Central memory CD8-positive, alpha-beta T cell (primary cell): ENCODE measurements around the gene SLC29A1.

Source experiments
- ATAC-seq: fragments of 150-1000 bp; cut with Tn5 transposase; replicated peaks from 2 replicates; pipeline ENCODE4 v1.10.0; 2022; ENCODE audit warnings: mild to moderate bottlenecking, moderate FRiP score, moderate number of reproducible peaks; ENCODE audit not compliant: poor library complexity, severe bottlenecking; ENCODE audit errors: extremely low read depth
- DNase-seq, 2 donors: peaks; one replicate each; pipeline ENCODE4 v3.0.0; 2021; ENCODE audit warnings: low spot score in 2 of 2
- H3K27ac Mint-ChIP-seq: one replicate; pipeline ENCODE4 v1.8.0; 2022; ENCODE audit warnings: low read depth, mild to moderate bottlenecking, moderate library complexity, mixed read lengths
- H3K27me3 Mint-ChIP-seq: one replicate; pipeline ENCODE4 v1.8.0; 2022; ENCODE audit warnings: mixed read lengths
- H3K36me3 Mint-ChIP-seq: one replicate; pipeline ENCODE4 v1.8.0; 2022; ENCODE audit warnings: mild to moderate bottlenecking, moderate library complexity, mixed read lengths; ENCODE audit not compliant: insufficient read depth
- H3K4me1 Mint-ChIP-seq: one replicate; pipeline ENCODE4 v1.8.0; 2022; ENCODE audit warnings: mixed read lengths
- H3K4me3 Mint-ChIP-seq: one replicate; pipeline ENCODE4 v1.8.0; 2022; ENCODE audit warnings: mild to moderate bottlenecking, moderate library complexity, mixed read lengths
- H3K9me3 Mint-ChIP-seq: one replicate; pipeline ENCODE4 v1.8.0; 2022; ENCODE audit warnings: mixed read lengths

The SLC29A1 gene

GRCh38 chr6:44258325-44258863, 35.0 kb downstream of the SLC29A1 start:
- Mint-ChIP-seq H3K4me1 (peaks cover 65% of the 10 kb centered on the region), H3K4me3 (peak overlapping the region; percentile 85), H3K27ac (peak overlapping the region; percentile 64), H3K27me3 (no peaks in the 10 kb centered on the region), H3K36me3 (peaks cover 57% of the 10 kb centered on the region), H3K9me3 (no peaks in the 10 kb centered on the region)
- no peak for DNase-seq
- no peak for ATAC-seq

- Mint-ChIP-seq H3K9me3 (no peaks in the 10 kb centered on the region), H3K4me3 (peak overlapping the region; percentile 85), H3K4me1 (peaks cover 65% of the 10 kb centered on the region), H3K36me3 (peaks cover 54% of the 10 kb centered on the region), H3K27ac (peak overlapping the region; percentile 64), H3K27me3 (no peaks in the 10 kb centered on the region)
- no peak for DNase-seq
- no peak for ATAC-seq
Measured at GRCh38 chr6:44258921-44259320, 35.5 kb downstream of the SLC29A1 start.

GRCh38 chr6:44260011-44260410, 36.6 kb downstream of the SLC29A1 start:
- Mint-ChIP-seq H3K4me3 (no peak overlapping the region), H3K9me3 (no peaks in the 10 kb centered on the region), H3K4me1 (peaks cover 65% of the 10 kb centered on the region), H3K27me3 (no peaks in the 10 kb centered on the region), H3K27ac (no peak overlapping the region), H3K36me3 (peaks cover 50% of the 10 kb centered on the region)
- DNase-seq = no peak
- no peak for ATAC-seq

DNA sequence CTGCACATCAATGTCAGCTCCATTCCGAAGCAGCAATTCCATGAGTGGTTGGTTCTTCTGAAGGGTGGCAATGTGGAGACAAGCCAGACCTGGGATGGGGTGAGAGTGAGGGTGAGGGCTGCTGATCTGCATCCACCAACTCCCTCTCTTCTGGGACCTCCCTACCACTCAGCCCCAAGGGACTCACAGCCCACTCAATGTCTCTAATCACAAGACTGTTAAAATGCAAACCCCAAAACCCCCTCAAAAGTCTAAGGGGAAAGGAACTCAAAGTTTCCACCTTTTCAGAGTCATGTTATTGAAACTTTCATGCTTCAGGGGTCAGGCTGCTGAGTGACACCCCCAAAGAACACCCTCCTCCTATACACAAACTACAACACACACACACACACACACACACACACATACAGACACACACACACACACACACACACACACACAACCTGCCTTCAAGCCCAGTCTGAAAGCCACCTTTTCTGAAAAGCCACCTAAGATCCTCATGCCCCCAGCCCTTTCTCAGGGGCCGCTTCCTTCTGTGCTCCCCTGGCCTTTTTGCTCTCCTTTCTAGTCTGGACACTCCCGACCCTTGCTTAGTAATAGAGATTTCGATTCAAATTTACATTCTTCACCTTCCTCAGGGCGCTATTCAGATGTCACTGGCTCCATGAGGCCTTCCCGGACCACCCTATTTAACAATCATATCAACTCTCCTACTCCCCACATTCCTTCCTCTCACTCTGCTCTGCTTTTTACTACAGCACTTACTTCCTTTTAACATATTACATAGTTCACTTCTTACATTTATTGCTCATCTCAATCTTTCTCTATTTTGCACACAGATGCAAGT, 37.3 kb downstream of the SLC29A1 start:
- no peaks in the 10 kb centered on the region for H3K27me3 Mint-ChIP-seq
- H3K4me1 Mint-ChIP-seq = peaks cover 59% of the 10 kb centered on the region

DNA sequence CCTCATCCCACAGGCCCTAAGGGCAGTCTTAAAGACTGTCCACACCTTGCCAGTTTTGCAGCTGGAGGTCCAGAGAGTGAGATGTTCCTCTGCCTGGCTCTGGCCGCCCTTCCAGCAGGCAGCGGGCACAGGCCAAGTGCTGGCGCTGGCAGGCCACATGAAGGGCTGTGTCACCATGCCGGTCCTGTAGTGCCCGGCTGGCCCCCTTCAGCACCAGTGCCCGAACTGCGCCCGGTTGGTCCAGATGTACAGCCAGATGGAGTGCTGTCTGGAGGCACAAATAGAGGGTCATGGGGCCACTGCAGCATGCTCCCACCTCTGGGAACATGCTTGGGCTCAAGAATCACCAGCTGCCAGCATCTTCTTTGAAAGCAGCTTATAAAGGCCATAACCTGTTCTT, 38.2 kb downstream of the SLC29A1 start:
- H3K36me3 Mint-ChIP-seq = peaks cover 37% of the 10 kb centered on the region
- H3K27ac Mint-ChIP-seq = peak overlapping the region; percentile 4
- no peak overlapping the region for H3K4me3 Mint-ChIP-seq
- peaks cover 49% of the 10 kb centered on the region for H3K4me1 Mint-ChIP-seq
- no peaks in the 10 kb centered on the region for H3K9me3 Mint-ChIP-seq
- no peak for ATAC-seq
- no peak for DNase-seq
- no peaks in the 10 kb centered on the region for H3K27me3 Mint-ChIP-seq

More for the DNA sequence above, 37.3 kb downstream of the SLC29A1 start:
- H3K27ac Mint-ChIP-seq = peak overlapping the region; percentile 4
- H3K4me3 Mint-ChIP-seq = no peak overlapping the region
- ATAC-seq = no peak
- H3K9me3 Mint-ChIP-seq = no peaks in the 10 kb centered on the region
- peaks cover 43% of the 10 kb centered on the region for H3K36me3 Mint-ChIP-seq
- no peak for DNase-seq

DNA sequence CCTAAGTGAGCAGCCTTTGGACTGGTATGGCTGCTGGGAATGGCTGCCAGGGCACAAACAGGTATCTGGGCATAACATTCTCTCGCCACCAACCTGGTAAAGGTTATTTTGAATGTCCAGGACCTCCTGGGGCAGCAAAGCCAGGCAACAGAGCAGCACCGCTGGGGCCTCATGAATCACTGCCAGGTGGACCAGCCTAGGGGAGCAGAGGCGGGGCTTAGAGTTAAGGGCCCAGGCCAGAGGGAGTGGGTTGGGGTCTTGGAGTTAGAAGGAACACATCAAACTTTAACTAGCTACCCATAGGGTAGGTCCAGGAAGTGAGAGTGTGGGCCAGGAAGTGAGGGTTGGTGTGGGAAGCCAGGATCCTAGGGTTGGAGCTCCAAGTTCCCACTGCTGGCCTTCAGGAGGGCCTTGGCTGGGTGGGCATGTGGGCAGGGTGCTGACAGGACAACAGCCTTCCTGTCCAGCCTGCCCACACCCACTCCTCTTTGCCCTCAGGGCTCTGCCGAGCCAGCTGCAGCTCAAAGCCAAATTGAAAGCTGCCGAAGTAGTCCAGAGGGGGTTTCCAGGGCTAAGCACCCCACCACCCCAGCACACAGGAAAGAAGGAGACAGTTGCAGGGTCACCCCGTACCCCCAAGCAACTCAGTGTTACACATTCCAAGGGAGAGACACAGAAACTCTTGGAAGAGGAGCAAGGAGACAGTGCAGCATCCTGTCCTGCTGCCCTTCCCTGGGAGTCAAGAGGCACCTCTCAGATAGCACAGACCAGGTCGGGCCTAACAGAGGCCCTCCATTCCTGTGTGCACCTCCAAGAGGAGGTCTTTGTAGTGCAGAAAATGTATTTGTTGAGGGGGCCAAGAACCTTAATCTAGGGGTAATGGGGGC, 39.3 kb downstream of the SLC29A1 start:
- no peak for ATAC-seq
- Mint-ChIP-seq H3K9me3 (no peaks in the 10 kb centered on the region), H3K4me1 (peaks cover 45% of the 10 kb centered on the region)

GRCh38 chr6:44263354-44264100, 40.1 kb downstream of the SLC29A1 start:
- H3K9me3 Mint-ChIP-seq = no peaks in the 10 kb centered on the region
- DNase-seq (no peak), ATAC-seq (peak; percentile 12)
- H3K4me1 Mint-ChIP-seq = peaks cover 36% of the 10 kb centered on the region
- peaks cover 2% of the 10 kb centered on the region for H3K27me3 Mint-ChIP-seq
- peaks cover 30% of the 10 kb centered on the region for H3K36me3 Mint-ChIP-seq
- peak overlapping the region; percentile 98 for H3K27ac Mint-ChIP-seq
- H3K4me3 Mint-ChIP-seq = peak overlapping the region; percentile 94

More for the DNA sequence above, 39.3 kb downstream of the SLC29A1 start:
- no peak for DNase-seq
- H3K27ac Mint-ChIP-seq = peak overlapping the region; percentile 98
- peaks cover 33% of the 10 kb centered on the region for H3K36me3 Mint-ChIP-seq
- H3K4me3 Mint-ChIP-seq = peak overlapping the region; percentile 94
- H3K27me3 Mint-ChIP-seq = no peaks in the 10 kb centered on the region

DNA sequence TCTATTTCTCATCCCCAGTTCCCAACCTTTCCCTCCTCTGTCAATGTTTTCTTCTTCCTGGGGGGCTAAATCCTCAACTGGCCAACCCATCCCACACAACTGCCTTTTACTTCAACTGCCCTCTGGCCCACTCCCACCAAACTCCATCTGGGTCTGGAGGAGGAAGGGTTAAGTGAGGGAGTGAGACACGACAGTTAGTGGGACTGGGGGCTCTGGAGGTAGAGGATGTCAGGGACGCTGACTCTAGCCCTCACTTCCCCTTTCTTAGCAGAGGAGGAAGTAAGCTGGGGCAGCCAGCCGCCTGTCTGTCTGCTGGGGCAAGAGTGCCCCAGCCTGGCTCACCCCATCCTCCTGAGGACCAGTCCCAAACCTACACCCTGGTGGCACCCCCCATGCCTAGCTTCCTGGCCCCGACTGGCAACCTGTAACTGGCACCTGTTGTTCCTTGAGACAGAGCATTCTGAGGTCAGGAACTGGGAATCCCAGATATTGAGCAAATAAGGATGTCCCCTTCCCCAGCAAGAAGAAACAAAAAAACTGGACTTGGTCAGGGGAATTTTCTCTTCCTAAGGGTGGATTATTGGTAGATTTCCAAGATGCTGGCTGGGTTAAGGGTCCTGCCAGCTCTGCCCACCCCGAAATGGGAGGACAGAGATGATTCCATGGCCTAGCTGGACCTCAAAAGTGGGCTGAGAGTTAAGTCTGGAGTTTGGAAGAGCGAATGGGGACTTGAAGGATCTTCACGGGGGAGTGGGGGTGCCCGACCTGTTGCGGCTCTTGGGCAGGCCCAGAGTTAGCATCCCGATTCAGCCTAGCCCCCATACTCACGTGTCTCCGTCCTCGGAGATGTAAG, 41.0 kb downstream of the SLC29A1 start:
- H3K36me3 Mint-ChIP-seq = peaks cover 30% of the 10 kb centered on the region
- ATAC-seq = peak; percentile 35
- peak overlapping the region; percentile 98 for H3K27ac Mint-ChIP-seq
- DNase-seq = peak in 1 of 2 donors; percentile 36
- H3K27me3 Mint-ChIP-seq = peaks cover 10% of the 10 kb centered on the region
- H3K4me3 Mint-ChIP-seq = peak overlapping the region; percentile 94
- peaks cover 36% of the 10 kb centered on the region for H3K4me1 Mint-ChIP-seq
- H3K9me3 Mint-ChIP-seq = no peaks in the 10 kb centered on the region

- peak within 1 kb of the TSS; percentile 94 for H3K4me3 Mint-ChIP-seq
- H3K27ac Mint-ChIP-seq = peak within 1 kb of the TSS; percentile 98
- H3K4me1 Mint-ChIP-seq = peaks cover 40% of the 10 kb centered on the region
- peaks cover 28% of the 10 kb centered on the region for H3K36me3 Mint-ChIP-seq
- DNase-seq (peak; percentile 92), ATAC-seq (peak; percentile 50)
- H3K9me3 Mint-ChIP-seq = no peaks in the 10 kb centered on the region
- peaks cover 18% of the 10 kb centered on the region for H3K27me3 Mint-ChIP-seq
Measured at GRCh38 chr6:44265007-44265721, 41.8 kb downstream of the SLC29A1 start, which contains the start of gene NFKBIE. NFKBIE (minus strand) TSS chr6:44265551; CDS start chr6:44265346, 205 bp downstream.

- H3K4me1 Mint-ChIP-seq = peaks cover 39% of the 10 kb centered on the region
- no peak for DNase-seq
- peaks cover 23% of the 10 kb centered on the region for H3K36me3 Mint-ChIP-seq
- peak overlapping the region; percentile 98 for H3K27ac Mint-ChIP-seq
- H3K9me3 Mint-ChIP-seq = no peaks in the 10 kb centered on the region
- H3K4me3 Mint-ChIP-seq = peak overlapping the region; percentile 94
- peaks cover 22% of the 10 kb centered on the region for H3K27me3 Mint-ChIP-seq
- ATAC-seq = peak; percentile 75
Measured at GRCh38 chr6:44265722-44266233, 42.4 kb downstream of the SLC29A1 start.
